WTC11 (cell line): ENCODE measurements around the gene ADAMTS18.
"Not testable (repeated sequence)": the region's sequence is repeated elsewhere in the genome, so short reads cannot be mapped to it uniquely, and the experiment has no call there.

ENCODE experiments used
- ARID4B ChIP-seq: sonication (generic); formaldehyde crosslinking; IDR thresholded peaks from 2 replicates; pipeline ENCODE4 v1.8.0; 2023; ENCODE audit warnings: missing genetic modification reagents, mild to moderate bottlenecking, borderline replicate concordance
- ATF2 ChIP-seq: sonication (generic); formaldehyde crosslinking; IDR thresholded peaks from 2 replicates; pipeline ENCODE4 v1.8.1; 2022; ENCODE audit warnings: low read depth, missing genetic modification reagents, borderline replicate concordance
- CBFB ChIP-seq: sonication (generic); formaldehyde crosslinking; IDR thresholded peaks from 2 replicates; pipeline ENCODE4 v1.8.1; 2022; ENCODE audit warnings: mild to moderate bottlenecking, low read depth, missing genetic modification reagents
- CTCF ChIP-seq: fragments of 200-600 bp; IDR thresholded peaks from 2 replicates; pipeline ENCODE4 v1.8.0; 2022; ENCODE audit warnings: antibody characterized with exemption
- E2F1 ChIP-seq: sonication (generic); formaldehyde crosslinking; IDR thresholded peaks from 2 replicates; pipeline ENCODE4 v1.8.0; 2022; ENCODE audit warnings: mild to moderate bottlenecking, missing genetic modification reagents
- E2F5 ChIP-seq: sonication (generic); formaldehyde crosslinking; IDR thresholded peaks from 2 replicates; pipeline ENCODE4 v1.8.1; 2022; ENCODE audit warnings: mild to moderate bottlenecking, moderate library complexity, missing genetic modification reagents
- FOXJ3 ChIP-seq: sonication (generic); formaldehyde crosslinking; IDR thresholded peaks from 2 replicates; pipeline ENCODE4 v1.9.0; 2021; ENCODE audit warnings: missing genetic modification reagents, mild to moderate bottlenecking, borderline replicate concordance
- FOXK1 ChIP-seq: sonication (generic); formaldehyde crosslinking; IDR thresholded peaks from 2 replicates; pipeline ENCODE4 v1.8.0; 2022; ENCODE audit warnings: mild to moderate bottlenecking, moderate library complexity, missing genetic modification reagents
- IRF1 ChIP-seq: sonication (generic); formaldehyde crosslinking; IDR thresholded peaks from 2 replicates; pipeline ENCODE4 v1.8.0; 2023; ENCODE audit warnings: missing genetic modification reagents
- RORB ChIP-seq: fragments of 250-450 bp; sonication (Bioruptor Pico); IDR thresholded peaks from 2 replicates; pipeline ENCODE4 v1.9.0; 2021; ENCODE audit warnings: mild to moderate bottlenecking
- SP1 ChIP-seq: sonication (generic); formaldehyde crosslinking; conservative IDR thresholded peaks from 2 replicates; pipeline ENCODE4 v1.8.1; 2022; ENCODE audit warnings: missing genetic modification reagents
- ZBTB43 ChIP-seq: sonication (generic); formaldehyde crosslinking; IDR thresholded peaks from 2 replicates; pipeline ENCODE4 v1.8.1; 2023; ENCODE audit warnings: mild to moderate bottlenecking, missing genetic modification reagents
- ZNF232 ChIP-seq: sonication (generic); formaldehyde crosslinking; IDR thresholded peaks from 2 replicates; pipeline ENCODE4 v1.8.0; 2022; ENCODE audit warnings: mild to moderate bottlenecking, missing genetic modification reagents
- ZNF512 ChIP-seq: sonication (generic); formaldehyde crosslinking; IDR thresholded peaks from 2 replicates; pipeline ENCODE4 v1.8.1; 2022; ENCODE audit warnings: missing genetic modification reagents, borderline replicate concordance

- not testable (repeated sequence) for TF ChIP-seq SP1 (CRISPR knock-in tag); CTCF; FOXJ3 (CRISPR knock-in tag); E2F5 (CRISPR knock-in tag); E2F1 (CRISPR knock-in tag); CBFB (CRISPR knock-in tag); ATF2; FOXK1; RORB; ARID4B (CRISPR knock-in tag); ZNF232; ZNF512; IRF1; ZBTB43 (CRISPR knock-in tag)
These were observed 159.5 kb downstream of the ADAMTS18 start for GRCh38 chr16:77275303-77275702.
